Testis (tissue), 3 donors: ENCODE results near the gene ARHGAP26. TPM values are rescaled to one million over a fixed set of nuclear protein-coding genes. Genes with fewer than 3 reads are reported as not detected.
"Not testable (repeated sequence)": the region's sequence is repeated elsewhere in the genome, so short reads cannot be mapped to it uniquely, and the experiment has no call there.

Source experiments
- DNase-seq: peaks from one replicate; pipeline ENCODE4 v3.0.0-alpha.2; 2019
- H3K27ac ChIP-seq, 2 donors: fragments of 200-600 bp; sonication (generic); one replicate each; pipeline ENCODE4 v1.5.1; 2019
- H3K27me3 ChIP-seq: fragments of 200-600 bp; sonication (generic); one replicate; pipeline ENCODE4 v1.5.1; 2019
- H3K36me3 ChIP-seq: fragments of 200-600 bp; sonication (generic); one replicate; pipeline ENCODE4 v1.5.1; 2017; ENCODE audit warnings: low read depth; ENCODE audit errors: missing control alignments
- H3K4me1 ChIP-seq: fragments of 200-600 bp; sonication (generic); one replicate; pipeline ENCODE4 v1.5.1; 2019
- H3K4me3 ChIP-seq, 2 donors: fragments of 200-600 bp; sonication (generic); one replicate each; pipeline ENCODE4 v1.5.1; 2017 to 2019
- H3K9me3 ChIP-seq: fragments of 200-600 bp; sonication (generic); one replicate; pipeline ENCODE4 v1.5.1; 2017
- CTCF ChIP-seq, 3 experiments: fragments of 450-650 bp in 2 of 3; fragments of 200-600 bp in 1 of 3; sonication (generic) in 1 of 3; IDR thresholded peaks; one replicate each; pipeline ENCODE4 v1.5.1; 2016 to 2019; ENCODE audit warnings: antibody characterized with exemption in 3 of 3, mild to moderate bottlenecking in 2 of 3, moderate library complexity in 1 of 3
- POLR2A ChIP-seq: fragments of 450-650 bp; IDR thresholded peaks from one replicate; pipeline ENCODE4 v1.6.1; 2017; ENCODE audit warnings: antibody characterized with exemption, mild to moderate bottlenecking, moderate library complexity
- WGBS, 2 donors: methylation state at CpG; one replicate each; pipeline ENCODE4 v1.1.5; 2018; 5-methylcytosine and 5-hydroxymethylcytosine counted together
- intact Hi-C: fragments of 100-400 bp; cut with DNase I; formaldehyde crosslinking; loops from one replicate; pipeline ENCODE4 v1.15.1; 2023; ENCODE audit warnings: low total_unique reads
- polyA plus RNA-seq: library from polyadenylated mRNA; stranded (reverse); fragments of 350-450 nt; fragmentation: Illumina TruSeq; extraction: RNeasy Lipid Tissue Mini Kit (QIAGEN cat#74804); gene quantifications from one replicate; pipeline ENCODE4 v1.2.3, GENCODE V29; 2014; ENCODE audit warnings: low read depth, low replicate concordance; ENCODE audit not compliant: insufficient read depth
- total RNA-seq, 2 donors: library from RNA; depleted of rRNA; stranded (reverse); fragments of >200 nt; gene quantifications; one replicate each; pipeline ENCODE4 v1.2.3, GENCODE V29; 2016

ARHGAP26 gene
- total and polyA plus RNA-seq, 3 donors from 2014 or later, result 33.8 to 98.7 (median 95.7) TPM

GRCh38 chr5:142982821-142983200 lies 212.6 kb downstream of the ARHGAP26 start:
- no peak for DNase-seq
- H3K4me3 ChIP-seq, result no peak overlapping the region
- H3K27me3 ChIP-seq, result no peaks in the 10 kb centered on the region
- TF ChIP-seq CTCF (IDR thresholded peaks at IDR 0.05), result no peak
- WGBS, 2 donors, result 82 to 94% methylated on average over 2 to 4 of the region's 4 CpGs
- H3K4me1 ChIP-seq, result peaks cover 11% of the 10 kb centered on the region
- H3K9me3 ChIP-seq, result no peaks in the 10 kb centered on the region
- no peak overlapping the region for H3K27ac ChIP-seq
- intact Hi-C loops, result no loop called here
- H3K36me3 ChIP-seq, result no peaks in the 10 kb centered on the region

- no peak for DNase-seq
- peaks cover 11% of the 10 kb centered on the region for H3K4me1 ChIP-seq
- no peaks in the 10 kb centered on the region for H3K27me3 ChIP-seq
- TF ChIP-seq POLR2A (no peak), CTCF (IDR thresholded peaks at IDR 0.05) (no peak)
- WGBS, 2 donors, result 69 to 78% methylated on average over 1 of the region's 1 CpG
- no peaks in the 10 kb centered on the region for H3K36me3 ChIP-seq
- intact Hi-C loops, result no loop called here
- H3K9me3 ChIP-seq, result no peaks in the 10 kb centered on the region
- no peak overlapping the region for H3K27ac ChIP-seq
- H3K4me3 ChIP-seq, result no peak overlapping the region
These were observed 213.8 kb downstream of the ARHGAP26 start for GRCh38 chr5:142984011-142984410.

- intact Hi-C loops, result no loop called here
- DNase-seq, result no peak
- TF ChIP-seq CTCF (IDR thresholded peaks at IDR 0.05), result no peak
- TF ChIP-seq POLR2A, result no peak
- WGBS, 2 donors, result 95 to 96% methylated on average over 2 of the region's 2 CpGs
- H3K9me3 ChIP-seq, result no peaks in the 10 kb centered on the region
- H3K4me3 ChIP-seq, result no peak overlapping the region
- peaks cover 11% of the 10 kb centered on the region for H3K4me1 ChIP-seq
- no peaks in the 10 kb centered on the region for H3K27me3 ChIP-seq
- H3K36me3 ChIP-seq, result no peaks in the 10 kb centered on the region
- no peak overlapping the region for H3K27ac ChIP-seq
These were observed 214.3 kb downstream of the ARHGAP26 start for GRCh38 chr5:142984525-142984924.

- H3K36me3 ChIP-seq, H3K27me3 ChIP-seq, H3K4me3 ChIP-seq, H3K4me1 ChIP-seq, intact Hi-C loops, H3K9me3 ChIP-seq, DNase-seq, H3K27ac ChIP-seq: not testable (repeated sequence)
- WGBS, 2 donors, result 89 to 100% methylated on average over 1 of the region's 1 CpG
These were observed 219.1 kb downstream of the ARHGAP26 start for GRCh38 chr5:142989270-142989669.

- DNase-seq, H3K27ac ChIP-seq, H3K4me3 ChIP-seq, H3K27me3 ChIP-seq, H3K36me3 ChIP-seq, intact Hi-C loops, H3K9me3 ChIP-seq, H3K4me1 ChIP-seq: not testable (repeated sequence)
- WGBS, 2 donors, result 91 to 97% methylated on average over 8 of the region's 8 CpGs
These were observed 219.9 kb downstream of the ARHGAP26 start for GRCh38 chr5:142990073-142990472.

- TF ChIP-seq CTCF (IDR thresholded peaks at IDR 0.05), result no peak
- no peak for TF ChIP-seq POLR2A
- no peaks in the 10 kb centered on the region for H3K9me3 ChIP-seq
- no peak overlapping the region for H3K27ac ChIP-seq
- DNase-seq, result no peak
- H3K27me3 ChIP-seq, result no peaks in the 10 kb centered on the region
- H3K4me3 ChIP-seq, result no peak overlapping the region
- no peaks in the 10 kb centered on the region for H3K36me3 ChIP-seq
- H3K4me1 ChIP-seq, result no peaks in the 10 kb centered on the region
- 96 to 98% methylated on average over 2 of the region's 2 CpGs for WGBS, 2 donors
- intact Hi-C loops, result no loop called here
These were observed 224.0 kb downstream of the ARHGAP26 start for GRCh38 chr5:142994218-142994617.

GRCh38 chr5:142995621-142996020 lies 225.4 kb downstream of the ARHGAP26 start:
- intact Hi-C loops, H3K27me3 ChIP-seq, H3K4me3 ChIP-seq, H3K27ac ChIP-seq, DNase-seq, H3K9me3 ChIP-seq, H3K4me1 ChIP-seq, H3K36me3 ChIP-seq: not testable (repeated sequence)
